LoVo (cell line): ENCODE data around the gene C4orf17.

Experiments used
- DNase-seq: peaks from one replicate; pipeline ENCODE4 v3.0.0-alpha.2; 2016; ENCODE audit warnings: low spot score

Gene C4orf17

DNA sequence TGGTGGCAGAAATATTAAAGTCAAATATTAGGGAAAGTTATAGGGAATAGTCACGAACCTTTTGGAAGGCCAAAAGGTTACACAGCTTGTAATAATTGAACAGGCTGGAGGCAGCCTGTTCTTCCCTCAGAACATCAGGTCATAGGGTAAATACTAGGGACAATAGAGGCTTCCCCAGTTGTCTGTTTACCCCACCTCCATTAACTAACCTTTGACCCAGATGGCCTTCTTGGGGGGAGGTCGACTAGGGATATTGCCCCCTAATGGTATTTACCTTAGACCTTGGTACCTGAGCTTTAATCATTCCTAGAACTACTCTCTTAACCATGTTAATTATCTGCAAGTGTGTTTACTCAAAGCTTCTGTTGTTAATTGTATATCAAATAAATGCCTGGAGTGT, 26.0 kb downstream of the C4orf17 start:
- DNase-seq, result no peak

DNA sequence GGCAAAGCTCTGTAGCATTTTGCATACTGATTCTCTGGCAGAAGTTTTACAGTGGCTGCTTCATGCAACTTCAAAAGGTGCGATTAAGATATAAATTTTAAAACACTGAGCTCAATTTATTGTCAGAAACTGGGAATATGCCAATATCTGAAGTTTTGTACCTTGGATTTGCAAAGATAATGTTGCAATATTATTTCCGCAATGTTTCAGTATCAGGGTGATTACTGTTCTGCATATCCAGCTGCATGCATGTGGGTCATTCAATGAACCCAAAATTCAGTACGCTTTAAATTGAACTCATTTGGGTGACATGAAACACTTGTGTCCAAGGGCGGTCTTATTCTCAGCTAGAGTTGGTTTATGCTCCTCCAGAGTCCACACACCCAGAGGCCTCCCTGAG, 26.9 kb downstream of the C4orf17 start:
- no peak for DNase-seq

DNA sequence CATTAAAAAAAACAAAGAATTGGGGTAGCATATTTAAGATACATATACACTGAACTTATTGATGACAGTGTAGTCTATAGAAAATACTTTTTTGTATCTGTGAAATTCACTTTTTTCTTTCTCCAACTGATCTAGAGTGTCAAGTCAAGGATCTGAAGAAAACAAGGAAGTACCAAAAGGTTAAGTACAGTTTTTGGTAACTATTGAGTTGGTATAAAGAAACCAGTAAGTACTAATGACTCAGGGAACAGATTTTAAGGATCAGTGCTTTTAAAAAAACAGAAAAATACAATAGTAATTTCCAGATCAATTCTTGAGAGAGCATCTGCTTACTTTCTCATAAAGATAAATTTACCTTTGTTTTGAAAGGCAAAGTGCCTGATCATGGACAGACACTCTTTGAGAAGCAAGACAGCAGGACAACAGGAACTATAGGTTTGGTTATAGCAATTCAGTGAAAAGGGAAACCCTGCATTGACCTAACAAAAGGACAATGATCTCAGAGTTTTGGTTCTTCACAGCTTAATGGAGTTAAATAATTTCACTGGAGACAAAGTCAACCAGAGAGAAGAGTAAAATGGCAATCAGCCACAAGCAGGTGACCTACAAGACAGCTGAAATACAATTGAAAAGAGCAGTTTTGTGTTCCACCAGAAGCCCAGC, 29.6 kb downstream of the C4orf17 start:
- no peak for DNase-seq

DNA sequence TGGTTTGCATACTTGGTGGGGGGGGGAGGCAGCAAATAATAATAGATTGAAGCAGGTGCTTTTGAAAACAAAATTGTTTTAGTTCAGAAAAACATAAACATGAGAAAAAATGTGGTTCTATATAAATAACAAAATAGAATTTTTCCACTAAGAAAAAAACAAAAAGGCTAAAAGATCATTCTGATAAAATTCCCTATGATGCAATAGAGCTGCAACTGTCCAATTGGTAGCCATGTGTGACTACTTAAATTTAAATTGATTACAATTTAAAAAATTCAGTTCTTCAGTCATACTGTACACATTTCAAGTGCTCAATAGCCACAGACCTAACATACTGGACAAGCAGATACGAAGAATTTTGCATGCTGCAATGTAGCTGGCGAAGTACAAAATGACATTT, 42.1 kb downstream of the C4orf17 start:
- DNase-seq, result no peak

DNA sequence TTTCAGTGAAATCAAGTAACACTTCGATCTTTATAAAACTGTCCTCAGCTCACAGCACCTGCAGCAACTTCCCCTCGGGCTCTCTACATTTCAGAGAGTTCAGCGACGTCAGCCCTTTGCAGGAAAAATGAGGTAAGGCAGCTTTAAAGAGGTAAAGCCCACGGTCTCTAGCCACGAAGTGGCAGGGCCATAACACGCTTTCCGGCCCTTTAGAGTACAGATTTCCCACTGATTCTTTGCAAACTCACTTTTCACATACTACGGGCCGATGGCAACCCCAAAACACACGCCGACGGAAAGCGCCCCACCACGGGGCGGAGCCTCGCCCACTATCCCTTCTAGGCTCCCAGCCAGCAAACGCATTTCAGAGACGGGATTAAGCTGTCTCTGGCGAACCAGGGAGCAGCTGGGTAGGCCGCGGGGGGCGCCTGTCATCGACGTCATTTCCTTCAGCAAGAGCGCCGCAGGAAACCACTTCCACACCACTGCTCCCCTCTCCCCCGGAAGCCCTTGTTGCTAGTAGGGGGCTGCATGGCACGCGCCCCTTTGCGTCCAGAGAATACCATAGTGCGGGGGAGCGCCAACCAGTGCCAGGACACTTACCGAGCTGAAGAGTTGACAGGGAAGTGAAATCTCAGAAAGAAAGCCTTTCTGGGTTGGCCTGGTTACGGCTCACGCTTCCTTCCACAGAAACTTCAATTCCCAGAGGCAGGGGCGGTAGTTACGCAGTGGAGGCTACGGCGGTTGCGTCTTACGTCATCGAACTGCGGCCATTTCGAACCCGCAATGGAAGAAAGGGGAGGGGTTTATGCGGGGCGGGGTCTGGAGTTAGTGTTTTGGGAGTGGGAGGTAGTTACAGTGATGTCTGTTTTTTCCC, 52.7 kb downstream of the C4orf17 start, which contains the start of gene TRMT10A:
TRMT10A (minus strand) TSS at position 730 of the 877 bp plus-strand sequence. CDS start 4,701 bp downstream, outside the sequence.
- peak; percentile 96 for DNase-seq

DNA sequence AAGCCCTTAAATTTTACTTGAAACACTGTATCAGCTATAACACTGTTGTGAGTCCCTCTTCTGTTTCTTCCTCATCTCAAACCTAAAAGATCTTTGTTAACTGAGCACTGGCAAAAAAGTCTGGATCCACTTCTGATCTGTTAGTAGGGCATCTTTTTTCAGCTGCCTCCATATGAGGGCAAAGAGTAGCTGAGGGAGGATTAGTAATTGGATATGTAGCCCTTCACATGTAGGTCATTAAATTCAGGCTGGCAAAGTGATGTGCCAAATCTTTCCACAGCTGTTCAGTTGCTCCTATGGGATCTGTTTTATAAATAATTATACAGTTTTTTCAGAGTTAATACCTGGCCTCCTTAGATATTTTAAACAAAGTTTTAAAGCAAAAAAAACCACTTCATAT, 54.1 kb downstream of the C4orf17 start:
- DNase-seq, result no peak

DNA sequence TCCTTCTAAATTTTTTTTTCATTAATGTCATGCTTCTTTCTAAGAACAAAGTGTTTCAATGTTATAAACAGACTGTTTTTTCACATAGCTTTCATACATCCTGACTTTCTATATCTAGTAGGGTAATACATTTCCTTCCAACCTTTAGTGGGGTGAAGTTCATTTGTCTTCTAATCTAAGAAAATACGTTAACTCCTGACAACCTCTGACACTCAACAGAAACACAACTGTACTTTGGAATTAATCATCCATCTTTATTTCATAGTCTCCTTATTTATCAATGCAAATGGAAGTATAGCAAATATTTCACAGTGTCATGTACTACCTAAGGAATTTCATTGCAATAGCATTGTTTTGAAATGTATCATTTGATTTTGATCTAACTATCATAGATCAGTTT, 61.1 kb downstream of the C4orf17 start:
- DNase-seq, result no peak

DNA sequence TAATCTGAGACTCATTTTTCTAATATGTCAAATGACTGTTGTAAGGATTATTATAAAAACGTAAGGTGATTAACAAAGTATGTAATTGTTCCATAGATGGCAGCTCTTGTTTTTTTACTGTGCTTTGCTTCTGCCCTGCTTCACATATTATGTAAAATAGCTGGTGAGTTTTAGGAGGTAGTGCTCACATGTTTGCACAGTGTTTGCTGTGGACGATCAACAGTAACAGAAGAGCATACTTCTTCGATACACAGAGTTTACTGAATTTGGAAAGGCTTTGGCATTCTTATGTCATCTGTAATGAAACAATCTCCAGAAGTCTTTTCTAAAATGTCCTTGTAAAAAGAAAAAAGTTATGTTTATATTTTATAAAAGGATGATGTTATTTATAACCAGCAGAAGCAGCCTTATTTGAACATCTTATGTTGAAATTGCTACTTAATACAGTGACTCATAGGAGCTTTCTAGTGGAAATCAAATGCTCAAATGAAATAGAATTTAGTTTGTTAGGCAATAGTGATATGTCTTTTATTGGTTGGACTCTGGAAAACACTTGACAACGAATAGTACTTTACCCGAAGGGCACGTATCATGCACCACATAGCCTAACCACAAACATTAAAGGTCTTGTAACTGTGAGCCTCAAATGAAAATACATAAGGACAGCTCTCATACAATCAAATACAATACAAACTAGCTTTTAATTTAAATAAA, 61.9 kb downstream of the C4orf17 start:
- no peak for DNase-seq

DNA sequence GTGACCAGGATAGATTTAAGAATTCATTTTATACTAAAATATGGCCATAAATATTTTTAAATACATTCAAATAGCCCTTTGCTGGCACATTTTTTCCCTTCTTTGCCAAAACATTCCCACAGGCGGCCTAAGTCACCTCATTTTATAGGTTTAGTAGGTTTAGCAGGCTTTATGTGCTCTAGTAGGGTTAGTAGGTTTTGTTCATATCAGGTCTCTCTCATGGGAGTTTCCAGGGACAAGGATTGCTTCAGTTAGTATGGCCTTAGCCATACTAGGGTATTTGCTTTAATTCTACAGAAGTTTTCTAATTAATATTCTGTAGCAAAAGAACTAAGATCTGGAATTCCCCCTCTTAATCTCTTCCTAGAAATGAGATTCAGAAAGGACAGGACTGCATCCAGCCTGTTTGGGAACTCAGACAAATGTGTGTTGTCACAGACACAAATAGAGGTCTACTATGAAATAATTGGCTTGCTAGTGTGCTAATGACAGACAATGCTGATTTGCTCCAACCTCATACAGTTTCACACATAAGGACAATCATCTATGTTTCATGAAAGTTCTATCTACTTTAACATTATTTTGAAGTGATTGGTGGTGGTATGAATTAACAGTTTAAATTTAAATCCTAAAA, 63.0 kb downstream of the C4orf17 start:
- no peak for DNase-seq

DNA sequence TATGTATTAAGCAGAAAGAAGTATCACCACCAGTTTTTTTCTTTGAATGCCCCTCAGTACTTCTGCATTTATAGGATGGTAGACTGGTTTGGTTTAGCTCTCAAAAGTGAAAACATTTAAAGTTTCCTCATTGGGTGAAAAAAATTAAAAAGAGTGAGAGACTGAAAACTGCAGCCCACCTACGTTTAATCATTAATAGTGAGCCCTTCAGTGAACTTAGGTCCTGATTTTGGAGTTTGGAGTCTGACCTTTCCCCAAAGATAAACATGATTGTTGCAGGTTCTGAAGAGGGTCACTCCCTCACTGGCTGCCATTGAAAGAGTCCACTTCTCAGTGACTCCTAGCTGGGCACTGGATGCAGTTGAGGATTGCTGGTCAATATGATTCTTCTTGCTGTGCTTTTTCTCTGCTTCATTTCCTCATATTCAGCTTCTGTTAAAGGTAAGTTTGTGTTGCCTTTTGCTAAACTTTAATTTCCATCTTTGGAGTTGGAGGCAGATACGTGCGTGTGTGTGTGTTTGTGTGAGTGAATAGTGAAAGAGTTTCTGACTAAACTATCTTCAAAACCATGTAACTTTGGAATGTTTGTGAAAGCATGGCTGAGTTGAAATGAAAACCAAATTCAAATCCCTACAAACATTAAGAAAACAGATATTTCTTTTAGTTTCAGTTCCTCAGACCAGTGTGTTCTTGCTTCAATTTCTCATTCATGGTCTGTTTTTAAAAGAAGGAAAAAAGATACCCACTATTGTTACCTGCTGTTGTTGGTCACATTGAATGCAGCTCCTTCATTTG, 63.9 kb downstream of the C4orf17 start, which contains the start of gene MTTP:
MTTP (plus strand) TSS at position 295 of the 795 bp plus-strand sequence; CDS start at position 381, 86 bp downstream.
- no peak for DNase-seq

DNA sequence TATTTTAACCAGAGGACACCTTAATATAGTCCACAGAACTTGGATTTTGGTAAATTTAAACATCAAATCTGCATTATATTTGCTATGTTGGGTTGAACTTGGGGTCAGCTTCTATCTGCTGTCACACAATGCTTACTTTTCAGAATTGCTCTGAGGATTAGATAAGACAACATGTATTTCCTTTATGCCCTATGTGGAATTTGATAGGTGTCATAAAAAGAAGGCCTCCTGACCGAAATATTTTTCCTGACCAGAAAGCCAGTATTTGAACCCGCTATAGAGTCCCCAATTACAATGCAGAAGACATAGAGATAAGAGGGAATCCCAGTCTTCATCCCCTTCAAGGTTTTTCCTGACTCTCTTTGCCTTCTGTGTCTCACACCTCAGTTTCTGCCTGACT, 67.9 kb downstream of the C4orf17 start:
- DNase-seq, result no peak

DNA sequence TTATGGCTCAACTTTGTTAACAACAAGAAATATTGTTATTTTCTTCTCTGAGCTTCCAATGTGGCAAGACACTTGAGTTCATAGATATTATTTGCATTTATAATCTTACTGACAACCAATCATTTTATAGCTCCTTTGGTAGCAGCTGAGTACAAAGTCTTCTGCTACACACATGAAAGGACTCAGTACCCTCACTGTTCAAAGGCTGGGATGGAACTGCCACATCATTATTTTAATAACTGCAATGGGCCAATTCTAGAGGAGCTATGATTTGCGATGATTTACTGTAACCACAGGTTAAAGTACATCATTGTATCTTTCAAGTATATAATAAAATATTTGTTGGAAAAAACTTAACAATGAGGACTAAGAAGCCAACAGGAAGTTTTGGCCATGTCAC, 74.7 kb downstream of the C4orf17 start:
- DNase-seq, result no peak

DNA sequence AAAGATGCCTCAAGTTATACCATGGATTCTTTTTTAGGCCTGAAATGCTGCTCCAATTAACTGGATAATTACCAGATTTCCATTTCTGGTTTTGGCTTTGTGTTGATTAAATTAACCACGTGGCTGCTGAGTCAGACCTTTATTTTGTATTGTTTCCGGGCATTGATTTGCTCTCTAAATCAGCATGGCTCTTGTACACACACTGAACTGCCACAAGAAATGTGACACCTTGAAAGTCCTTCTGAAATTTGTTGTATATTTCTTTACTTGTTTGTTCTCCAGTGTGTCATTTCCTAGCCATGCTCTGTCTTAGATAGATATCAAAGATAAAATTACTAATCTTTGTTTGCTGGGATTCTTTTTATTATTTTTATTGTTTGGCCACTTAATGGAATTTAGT, 75.5 kb downstream of the C4orf17 start:
- DNase-seq, result no peak

DNA sequence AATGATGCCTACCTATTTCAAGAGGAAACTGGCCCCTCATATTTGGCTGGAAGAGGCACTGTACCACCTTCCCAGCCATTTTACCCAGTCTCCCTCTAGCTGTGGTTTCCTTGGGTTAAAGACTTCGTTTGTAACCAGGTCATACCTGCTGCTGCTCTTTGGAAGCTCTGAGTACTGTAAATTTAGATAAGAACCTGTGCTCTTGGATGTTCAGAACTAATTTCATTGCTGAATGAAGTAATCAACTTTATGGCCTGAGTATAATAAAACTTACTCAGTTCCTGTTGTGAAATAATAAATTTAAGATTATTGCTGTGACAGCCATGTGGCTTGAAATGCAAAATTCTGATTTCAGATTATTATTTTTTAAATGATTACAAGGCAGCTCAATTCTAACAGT, 76.0 kb downstream of the C4orf17 start:
- peak; percentile 38 for DNase-seq

DNA sequence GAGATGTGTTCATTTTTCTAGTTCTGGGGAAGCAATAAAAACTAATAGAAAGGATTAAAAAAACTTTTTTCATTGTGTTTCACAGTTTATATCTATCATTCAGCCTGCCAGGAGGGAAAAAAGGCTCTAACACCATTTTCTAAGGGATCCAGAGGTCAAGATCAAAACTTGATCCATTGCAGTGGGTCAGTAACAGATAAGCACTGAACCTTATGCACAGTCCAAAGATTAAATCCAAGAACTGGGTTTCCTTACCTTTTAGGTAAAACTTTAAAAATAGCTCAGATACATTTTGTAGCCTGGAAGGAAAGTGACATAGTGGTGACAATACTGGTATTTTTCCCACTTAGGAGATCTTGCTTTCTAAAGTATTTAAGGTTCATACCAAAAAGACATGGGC, 76.5 kb downstream of the C4orf17 start:
- no peak for DNase-seq

DNA sequence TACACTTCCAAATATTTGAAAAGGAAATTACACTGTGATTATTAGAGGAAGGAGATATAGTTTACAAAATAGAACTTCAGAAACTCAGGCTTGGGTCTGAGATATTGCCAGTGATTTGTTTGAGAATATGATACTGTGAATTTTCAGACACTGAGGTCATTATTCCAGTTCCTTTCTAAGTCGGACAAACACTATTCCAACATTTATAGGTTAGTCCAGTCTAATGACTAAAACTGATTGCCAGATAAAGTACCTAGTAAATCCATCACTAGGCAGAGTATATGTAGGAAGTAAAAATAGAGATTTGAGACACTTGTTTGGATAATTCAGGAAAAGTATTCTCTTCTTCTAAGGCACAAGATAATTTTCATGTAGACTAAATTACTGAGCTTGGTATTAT, 77.0 kb downstream of the C4orf17 start:
- DNase-seq, result no peak

DNA sequence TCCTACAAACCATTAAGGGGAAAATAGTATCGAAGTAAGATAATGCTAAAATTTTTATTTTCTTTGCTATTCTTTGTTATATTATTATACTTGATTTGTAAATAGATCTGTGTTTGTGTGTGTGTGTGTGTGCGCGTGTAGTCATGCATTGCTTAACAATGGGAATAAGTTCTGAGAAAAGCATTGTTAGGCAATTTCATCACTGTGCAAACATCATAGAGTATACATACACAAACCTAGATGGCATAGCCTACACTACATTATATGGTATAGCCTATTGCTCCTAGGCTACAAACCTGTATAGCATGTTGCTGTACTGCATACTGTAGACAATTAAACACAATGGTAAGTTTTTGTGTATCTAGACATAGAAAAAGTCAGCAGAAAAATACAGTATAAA, 80.9 kb downstream of the C4orf17 start:
- DNase-seq, result no peak
